ENCODE measurements around the gene SLC38A2.

Gene SLC38A2

GRCh38 chr12:46396826-46397225, 24.3 kb upstream of the SLC38A2 start:
- Histone ChIP-seq H3K4me1 (ENCODE audit: insufficient read depth, low read length) (peaks cover 35% of the 10 kb centered on the region), H3K4me2 (ENCODE audit: insufficient read depth, low read length) (no peak overlapping the region), H3K27me3 (ENCODE audit: insufficient read depth, low read length, poor library complexity) (no peaks in the 10 kb centered on the region), H4K20me1 (ENCODE audit: insufficient read depth, low read length) (no peaks in the 10 kb centered on the region), H3K36me3 (ENCODE audit: insufficient read depth, low read length) (no peaks in the 10 kb centered on the region), H3K4me3 (ENCODE audit: low read depth in 1 of 2, low read length in 2 of 2) (no peak overlapping the region), H3K9me3 (ENCODE audit: insufficient read depth, low read length, severe bottlenecking) (no peaks in the 10 kb centered on the region), H3K9ac (ENCODE audit: low read depth, low read length) (no peak overlapping the region), H2AFZ (ENCODE audit: low read depth, low read length) (no peak overlapping the region), H3K79me2 (ENCODE audit: insufficient read depth, low read length) (no peaks in the 10 kb centered on the region), H3K27ac (ENCODE audit: low read length) (no peak overlapping the region)
- ATAC-seq (ENCODE audit: insufficient read depth, low read depth) (no peak), DNase-seq (no peak)
- no peak for TF ChIP-seq EZH2 (IDR thresholded peaks at IDR 0.05; ENCODE audit: borderline replicate concordance, low read depth, low read length, severe bottlenecking)
- TF ChIP-seq, protein P1, sequence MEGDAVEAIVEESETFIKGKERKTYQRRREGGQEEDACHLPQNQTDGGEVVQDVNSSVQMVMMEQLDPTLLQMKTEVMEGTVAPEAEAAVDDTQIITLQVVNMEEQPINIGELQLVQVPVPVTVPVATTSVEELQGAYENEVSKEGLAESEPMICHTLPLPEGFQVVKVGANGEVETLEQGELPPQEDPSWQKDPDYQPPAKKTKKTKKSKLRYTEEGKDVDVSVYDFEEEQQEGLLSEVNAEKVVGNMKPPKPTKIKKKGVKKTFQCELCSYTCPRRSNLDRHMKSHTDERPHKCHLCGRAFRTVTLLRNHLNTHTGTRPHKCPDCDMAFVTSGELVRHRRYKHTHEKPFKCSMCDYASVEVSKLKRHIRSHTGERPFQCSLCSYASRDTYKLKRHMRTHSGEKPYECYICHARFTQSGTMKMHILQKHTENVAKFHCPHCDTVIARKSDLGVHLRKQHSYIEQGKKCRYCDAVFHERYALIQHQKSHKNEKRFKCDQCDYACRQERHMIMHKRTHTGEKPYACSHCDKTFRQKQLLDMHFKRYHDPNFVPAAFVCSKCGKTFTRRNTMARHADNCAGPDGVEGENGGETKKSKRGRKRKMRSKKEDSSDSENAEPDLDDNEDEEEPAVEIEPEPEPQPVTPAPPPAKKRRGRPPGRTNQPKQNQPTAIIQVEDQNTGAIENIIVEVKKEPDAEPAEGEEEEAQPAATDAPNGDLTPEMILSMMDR (IDR thresholded peaks at IDR 0.05; ENCODE audit: borderline replicate concordance, extremely low read depth, low read length, poor library complexity, severe bottlenecking), result no peak

- H3K27me3 ChIP-seq (ENCODE audit: insufficient read depth, low read length, poor library complexity), result no peaks in the 10 kb centered on the region
- DNase-seq (no peak), ATAC-seq (ENCODE audit: insufficient read depth, low read depth) (no peak)
- H3K9me3 ChIP-seq (ENCODE audit: insufficient read depth, low read length, severe bottlenecking), result no peaks in the 10 kb centered on the region
- H3K27ac ChIP-seq (ENCODE audit: low read length), result no peak overlapping the region
- TF ChIP-seq, protein P1 (IDR thresholded peaks at IDR 0.05; ENCODE audit: borderline replicate concordance, extremely low read depth, low read length, poor library complexity, severe bottlenecking), result no peak
- no peak for TF ChIP-seq EZH2 (IDR thresholded peaks at IDR 0.05; ENCODE audit: borderline replicate concordance, low read depth, low read length, severe bottlenecking)
- H3K79me2 ChIP-seq (ENCODE audit: insufficient read depth, low read length), result no peaks in the 10 kb centered on the region
- no peak overlapping the region for H2AFZ ChIP-seq (ENCODE audit: low read depth, low read length)
- H3K4me2 ChIP-seq (ENCODE audit: insufficient read depth, low read length), result no peak overlapping the region
- H4K20me1 ChIP-seq (ENCODE audit: insufficient read depth, low read length), result no peaks in the 10 kb centered on the region
- H3K4me1 ChIP-seq (ENCODE audit: insufficient read depth, low read length), result peaks cover 20% of the 10 kb centered on the region
- H3K36me3 ChIP-seq (ENCODE audit: insufficient read depth, low read length), result peaks cover 3% of the 10 kb centered on the region
- no peak overlapping the region for H3K9ac ChIP-seq (ENCODE audit: low read depth, low read length)
- H3K4me3 ChIP-seq (ENCODE audit: low read depth in 1 of 2, low read length in 2 of 2), result no peak overlapping the region
These were observed 22.8 kb upstream of the SLC38A2 start for GRCh38 chr12:46395388-46395787.

DNA sequence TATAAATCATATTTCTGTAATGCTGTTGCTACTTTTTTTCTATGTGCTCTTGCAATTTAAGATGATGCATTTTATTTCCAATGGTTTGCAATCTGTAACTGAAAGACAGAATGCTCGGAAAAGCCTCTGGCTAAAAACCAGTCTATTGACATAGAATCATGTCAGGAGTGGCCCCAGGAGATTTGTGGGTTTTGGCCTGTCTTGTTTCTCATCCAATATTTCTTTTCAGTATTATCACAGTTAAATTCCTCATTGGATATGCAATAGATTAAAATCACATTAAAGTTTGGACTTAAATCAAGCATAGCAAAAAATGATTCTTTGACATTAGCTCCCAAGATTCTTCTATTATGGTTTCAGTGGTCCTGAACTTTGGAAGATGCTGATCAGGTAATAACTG, 19.1 kb upstream of the SLC38A2 start:
- no peaks in the 10 kb centered on the region for H3K79me2 ChIP-seq (ENCODE audit: insufficient read depth, low read length)
- DNase-seq (no peak), ATAC-seq (ENCODE audit: insufficient read depth, low read depth) (no peak)
- no peak overlapping the region for H3K9ac ChIP-seq (ENCODE audit: low read depth, low read length)
- TF ChIP-seq, protein P1 (IDR thresholded peaks at IDR 0.05; ENCODE audit: borderline replicate concordance, extremely low read depth, low read length, poor library complexity, severe bottlenecking), result no peak
- no peak for TF ChIP-seq EZH2 (IDR thresholded peaks at IDR 0.05; ENCODE audit: borderline replicate concordance, low read depth, low read length, severe bottlenecking)
- H2AFZ ChIP-seq (ENCODE audit: low read depth, low read length), result no peak overlapping the region
- H4K20me1 ChIP-seq (ENCODE audit: insufficient read depth, low read length), result no peaks in the 10 kb centered on the region
- no peaks in the 10 kb centered on the region for H3K27me3 ChIP-seq (ENCODE audit: insufficient read depth, low read length, poor library complexity)
- no peak overlapping the region for H3K4me3 ChIP-seq (ENCODE audit: low read depth in 1 of 2, low read length in 2 of 2)
- no peak overlapping the region for H3K4me2 ChIP-seq (ENCODE audit: insufficient read depth, low read length)
- H3K4me1 ChIP-seq (ENCODE audit: insufficient read depth, low read length), result peaks cover 8% of the 10 kb centered on the region; the same call in 1 of the 2 replicates
- H3K27ac ChIP-seq (ENCODE audit: low read length), result no peak overlapping the region
- H3K9me3 ChIP-seq (ENCODE audit: insufficient read depth, low read length, severe bottlenecking), result no peaks in the 10 kb centered on the region
- peaks cover 6% of the 10 kb centered on the region for H3K36me3 ChIP-seq (ENCODE audit: insufficient read depth, low read length)

DNA sequence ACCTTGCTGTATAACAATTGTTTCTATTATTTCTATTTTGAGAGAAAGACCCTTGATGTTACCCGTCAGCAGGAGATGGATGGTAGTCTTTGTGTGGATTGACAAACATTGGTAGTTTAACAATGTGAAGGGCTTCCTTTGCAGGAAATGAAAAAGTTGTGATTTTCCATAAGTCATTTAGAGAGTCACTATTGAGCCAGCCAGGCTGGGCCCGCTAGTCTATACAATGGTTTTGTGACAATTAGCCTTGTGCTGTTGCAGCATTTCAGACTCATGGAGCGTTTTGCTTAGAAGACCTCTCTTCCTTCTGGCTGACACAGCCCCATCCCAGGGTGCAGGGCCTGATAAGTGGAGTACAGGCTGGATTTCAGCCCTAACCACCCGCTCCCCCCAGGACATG, 18.3 kb upstream of the SLC38A2 start:
- H3K4me1 ChIP-seq (ENCODE audit: insufficient read depth, low read length), result peaks cover 12% of the 10 kb centered on the region; the same call in 1 of the 2 replicates
- no peak overlapping the region for H3K4me3 ChIP-seq (ENCODE audit: low read depth in 1 of 2, low read length in 2 of 2)
- no peaks in the 10 kb centered on the region for H3K27me3 ChIP-seq (ENCODE audit: insufficient read depth, low read length, poor library complexity)
- H3K79me2 ChIP-seq (ENCODE audit: insufficient read depth, low read length), result no peaks in the 10 kb centered on the region
- H4K20me1 ChIP-seq (ENCODE audit: insufficient read depth, low read length), result no peaks in the 10 kb centered on the region
- no peak overlapping the region for H3K9ac ChIP-seq (ENCODE audit: low read depth, low read length)
- H3K9me3 ChIP-seq (ENCODE audit: insufficient read depth, low read length, severe bottlenecking), result no peaks in the 10 kb centered on the region
- no peak overlapping the region for H3K4me2 ChIP-seq (ENCODE audit: insufficient read depth, low read length)
- no peak for TF ChIP-seq EZH2 (IDR thresholded peaks at IDR 0.05; ENCODE audit: borderline replicate concordance, low read depth, low read length, severe bottlenecking)
- TF ChIP-seq, protein P1 (IDR thresholded peaks at IDR 0.05; ENCODE audit: borderline replicate concordance, extremely low read depth, low read length, poor library complexity, severe bottlenecking), result no peak
- peaks cover 6% of the 10 kb centered on the region for H3K36me3 ChIP-seq (ENCODE audit: insufficient read depth, low read length)
- no peak overlapping the region for H2AFZ ChIP-seq (ENCODE audit: low read depth, low read length)
- ATAC-seq (ENCODE audit: insufficient read depth, low read depth), result no peak
- H3K27ac ChIP-seq (ENCODE audit: low read length), result no peak overlapping the region
- no peak for DNase-seq
